H1 (cell line): ENCODE measurements around the gene GALE. TPM values are rescaled to one million over a fixed set of nuclear protein-coding genes. Genes with fewer than 3 reads are reported as not detected.

ENCODE experiments used
- CTCF ChIA-PET: fragments of 300-600 bp; sonication (Branson Sonifier 250); formaldehyde crosslinking; loops from one replicate; lab custom pipeline; 2021; ENCODE audit not compliant: partially characterized antibody; lab: Charles Lee
- POLR2A ChIA-PET: fragments of 300-600 bp; sonication (Branson Sonifier 250); formaldehyde crosslinking; loops from one replicate; lab custom pipeline; 2021; ENCODE audit warnings: inconsistent platforms; ENCODE audit not compliant: partially characterized antibody; lab: Charles Lee
- DNase-seq, 2 experiments: peaks; one replicate each; pipeline versions ENCODE4 v3.0.0 to v3.0.0-alpha.2; 2010 to 2022; ENCODE audit warnings: low spot score in 2 of 2, low read depth in 1 of 2, mixed read lengths in 1 of 2
- FAIRE-seq: peaks from 2 replicates; lab custom pipeline; 2011; peaks lifted over from hg19 to GRCh38; lab: Jason Lieb, UNC
- H2AFZ ChIP-seq: 2 replicates; pipeline ENCODE4 v1.8.1; 2012; ENCODE audit warnings: low read length, inconsistent platforms
- H2AK5ac ChIP-seq: 2 replicates; pipeline ENCODE4 v1.6.1; 2013; ENCODE audit warnings: low read depth, low read length
- H2BK120ac ChIP-seq: replicated peaks from 2 replicates; pipeline ENCODE3; 2013; ENCODE audit warnings: low read depth, low read length, inconsistent platforms
- H2BK12ac ChIP-seq: 2 replicates; pipeline ENCODE4 v1.6.1; 2013; ENCODE audit warnings: low read depth, low read length
- H2BK15ac ChIP-seq: 2 replicates; pipeline ENCODE4 v1.6.1; 2013; ENCODE audit warnings: low read length
- H2BK20ac ChIP-seq: 2 replicates; pipeline ENCODE4 v1.6.1; 2013; ENCODE audit warnings: low read length
- H2BK5ac ChIP-seq: 2 replicates; pipeline ENCODE4 v1.6.1; 2013; ENCODE audit warnings: low read depth, low read length
- H3K14ac ChIP-seq: 2 replicates; pipeline ENCODE4 v1.6.1; 2013; ENCODE audit warnings: inconsistent platforms; ENCODE audit not compliant: insufficient read length
- H3K18ac ChIP-seq: 2 replicates; pipeline ENCODE4 v1.6.1; 2013; ENCODE audit warnings: low read length; ENCODE audit errors: extremely low read depth
- H3K23ac ChIP-seq: 2 replicates; pipeline ENCODE4 v1.6.1; 2013; ENCODE audit warnings: inconsistent platforms; ENCODE audit not compliant: insufficient read length
- H3K23me2 ChIP-seq: 2 replicates; pipeline ENCODE4 v1.6.1; 2013; ENCODE audit warnings: low read depth, low read length
- H3K27ac ChIP-seq: 2 replicates; pipeline ENCODE4 v1.6.1; 2011; ENCODE audit warnings: low read depth, low read length, inconsistent platforms
- H3K27me3 ChIP-seq, 4 experiments: replicated peaks in 1 of 4; 1 replicate in 1 of 4; 2 replicates in 3 of 4; pipeline versions ENCODE4 v1.6.1 to v1.8.1; 2011 to 2013; ENCODE audit warnings: low read length in 3 of 4, mild to moderate bottlenecking in 3 of 4, inconsistent platforms in 2 of 4, mixed read lengths in 2 of 4, moderate library complexity in 1 of 4; ENCODE audit not compliant: control insufficient read depth in 3 of 4, insufficient read depth in 3 of 4; ENCODE audit errors: extremely low read depth in 1 of 4
- H3K36me3 ChIP-seq, 4 experiments: 2 replicates each; pipeline versions ENCODE4 v1.6.1 to v1.8.1; 2011 to 2013; ENCODE audit warnings: mild to moderate bottlenecking in 4 of 4, low read length in 3 of 4, moderate library complexity in 2 of 4, control low read depth in 1 of 4, inconsistent platforms in 1 of 4; ENCODE audit not compliant: insufficient read depth in 4 of 4, control insufficient read depth in 2 of 4
- H3K4ac ChIP-seq: replicated peaks from 2 replicates; pipeline ENCODE3; 2013; ENCODE audit warnings: low read length, low read depth, mixed read lengths, inconsistent platforms; ENCODE audit not compliant: insufficient read length
- H3K4me1 ChIP-seq, 4 experiments: replicated peaks in 1 of 4; 1 replicate in 1 of 4; 2 replicates in 3 of 4; pipeline versions ENCODE4 v1.6.1 to v1.8.1; 2011 to 2013; ENCODE audit warnings: low read length in 3 of 4, inconsistent platforms in 2 of 4, mixed read lengths in 1 of 4; ENCODE audit not compliant: insufficient read depth in 4 of 4, control insufficient read depth in 3 of 4
- H3K4me2 ChIP-seq, 2 experiments: 2 replicates each; pipeline versions ENCODE4 v1.6.1 to v1.8.1; 2011 to 2013; ENCODE audit warnings: low read depth in 2 of 2, low read length in 2 of 2, control low read depth in 1 of 2, inconsistent platforms in 1 of 2, mild to moderate bottlenecking in 1 of 2; ENCODE audit not compliant: insufficient read depth in 1 of 2
- H3K4me3 ChIP-seq, 4 experiments: fragments of 200-600, 300-600 bp in 1 of 4; sonication (generic), shearing (Covaris generic), sonication (Bioruptor Twin) in 1 of 4; 2 replicates each; pipeline versions ENCODE4 v1.5.1 to v1.8.1; 2011 to 2016; ENCODE audit warnings: low read length in 4 of 4, low read depth in 3 of 4, control low read depth in 2 of 4, inconsistent platforms in 2 of 4, mild to moderate bottlenecking in 2 of 4, mixed read lengths in 1 of 4, moderate library complexity in 1 of 4; ENCODE audit not compliant: insufficient read depth in 2 of 4; ENCODE audit errors: extremely low read depth in 1 of 4
- H3K56ac ChIP-seq: replicated peaks from 2 replicates; pipeline ENCODE3; 2013; ENCODE audit warnings: low read depth, mild to moderate bottlenecking, mixed read lengths, low read length, inconsistent platforms; ENCODE audit not compliant: insufficient read length
- H3K79me1 ChIP-seq: 2 replicates; pipeline ENCODE4 v1.6.1; 2013; ENCODE audit warnings: low read depth, low read length, control low read depth
- H3K79me2 ChIP-seq, 2 experiments: 2 replicates each; pipeline versions ENCODE4 v1.6.1 to v1.8.1; 2012 to 2013; ENCODE audit warnings: low read length in 2 of 2, mild to moderate bottlenecking in 2 of 2, inconsistent platforms in 1 of 2; ENCODE audit not compliant: insufficient read depth in 2 of 2, control insufficient read depth in 1 of 2
- H3K9ac ChIP-seq, 4 experiments: replicated peaks in 1 of 4; 1 replicate in 1 of 4; 2 replicates in 3 of 4; pipeline versions ENCODE4 v1.6.1 to v1.8.1; 2011 to 2013; ENCODE audit warnings: low read depth in 3 of 4, low read length in 3 of 4, control low read depth in 2 of 4, mild to moderate bottlenecking in 2 of 4, moderate library complexity in 2 of 4, inconsistent platforms in 1 of 4; ENCODE audit errors: extremely low read depth in 1 of 4
- H3K9me3 ChIP-seq, 2 experiments: 2 replicates each; pipeline versions ENCODE4 v1.6.1 to v1.8.1; 2012 to 2013; ENCODE audit warnings: mild to moderate bottlenecking in 2 of 2, moderate library complexity in 2 of 2, control low read depth in 1 of 2, inconsistent platforms in 1 of 2, low read depth in 1 of 2, low read length in 1 of 2, mixed read lengths in 1 of 2; ENCODE audit not compliant: insufficient read depth in 2 of 2
- H4K20me1 ChIP-seq, 2 experiments: replicated peaks in 1 of 2; 2 replicates each; pipeline versions ENCODE3 to v1.8.1; 2011 to 2013; ENCODE audit warnings: inconsistent platforms in 2 of 2, low read length in 2 of 2, mild to moderate bottlenecking in 1 of 2; ENCODE audit not compliant: insufficient read depth in 2 of 2, control insufficient read depth in 1 of 2
- H4K5ac ChIP-seq: 2 replicates; pipeline ENCODE4 v1.6.1; 2013; ENCODE audit warnings: low read length, low read depth, mixed read lengths, inconsistent platforms; ENCODE audit not compliant: insufficient read length
- H4K8ac ChIP-seq: 2 replicates; pipeline ENCODE4 v1.8.0; 2013; ENCODE audit warnings: mild to moderate bottlenecking, moderate library complexity, low read length, inconsistent platforms; ENCODE audit not compliant: insufficient read depth; ENCODE audit errors: extremely low read depth
- H4K91ac ChIP-seq: replicated peaks from 2 replicates; pipeline ENCODE3; 2013; ENCODE audit warnings: low read length, mixed read lengths, inconsistent platforms; ENCODE audit not compliant: insufficient read length
- EGR1 ChIP-seq: IDR thresholded peaks from 2 replicates; pipeline ENCODE4 v1.6.1; 2011; ENCODE audit warnings: low read depth, low read length, borderline replicate concordance
- GABPA ChIP-seq: IDR thresholded peaks from 2 replicates; pipeline ENCODE4 v1.6.1; 2011; ENCODE audit warnings: mild to moderate bottlenecking, low read length, moderate library complexity, borderline replicate concordance; ENCODE audit not compliant: insufficient read depth
- KDM5A ChIP-seq: fragments of 200-600 bp; IDR thresholded peaks from 2 replicates; pipeline ENCODE4 v1.7.1; 2012; ENCODE audit warnings: mild to moderate bottlenecking, low read length, inconsistent platforms, mixed read lengths
- POLR2AphosphoS5 ChIP-seq: IDR thresholded peaks from 2 replicates; pipeline ENCODE4 v1.6.1; 2011; ENCODE audit warnings: low read depth, low read length
- SAP30 ChIP-seq: fragments of 300-600 bp; sonication (generic); IDR thresholded peaks from 2 replicates; pipeline ENCODE4 v1.7.1; 2012; ENCODE audit warnings: low read length, moderate library complexity, mild to moderate bottlenecking, inconsistent platforms; ENCODE audit not compliant: insufficient read depth, insufficient replicate concordance
- SIN3A ChIP-seq, 2 experiments: IDR thresholded peaks in 1 of 2; conservative IDR thresholded peaks in 1 of 2; 2 replicates each; pipeline ENCODE4 v1.6.1; 2011 to 2012; ENCODE audit warnings: low read length in 2 of 2, improper control_type of control experiment in 1 of 2, low read depth in 1 of 2, mild to moderate bottlenecking in 1 of 2
- TAF1 ChIP-seq: IDR thresholded peaks from 2 replicates; pipeline ENCODE4 v1.6.1; 2011; ENCODE audit warnings: mild to moderate bottlenecking, low read depth, low read length
- TAF7 ChIP-seq: optimal IDR thresholded peaks from 2 replicates; pipeline ENCODE3; 2011; ENCODE audit warnings: low read depth, mild to moderate bottlenecking, inconsistent platforms, low read length, moderate library complexity, borderline replicate concordance
- YY1 ChIP-seq: IDR thresholded peaks from 2 replicates; pipeline ENCODE4 v1.6.1; 2011; ENCODE audit warnings: low read depth, mild to moderate bottlenecking, low read length
- WGBS, 2 experiments: shearing (Covaris generic) in 1 of 2; methylation state at CpG; one replicate each; pipeline versions ENCODE4 v1.1.6 to v1.1.7; 2013 to 2015; ENCODE audit warnings: low lambda C conversion rate in 2 of 2, mixed read lengths in 2 of 2, inconsistent platforms in 1 of 2, low coverage in 1 of 2, missing lambda C conversion rate in 1 of 2; ENCODE audit not compliant: insufficient replicate concordance in 2 of 2, insufficient coverage in 1 of 2, insufficient read length in 1 of 2; ENCODE audit errors: extremely low coverage in 1 of 2, missing lambda C conversion rate in 1 of 2; 5-methylcytosine and 5-hydroxymethylcytosine counted together
- polyA plus RNA-seq, 7 experiments: library from polyadenylated mRNA; depleted of rRNA in 3 of 7; stranded (reverse) in 5 of 7; unstranded in 2 of 7; fragments of >200 nt in 5 of 7; fragments of 200-250 nt in 2 of 7; gene quantifications; 1 replicate in 5 of 7; 2 replicates in 1 of 7; 4 replicates in 1 of 7; pipeline versions ENCODE4 v1.2.1 to v1.2.3, GENCODE V29; 2011 to 2013; ENCODE audit warnings: missing spikeins in 2 of 7, mixed read lengths in 2 of 7
- total RNA-seq: library from RNA; stranded (reverse); fragmentation: NEBNext Ultra II Directional; extraction: Animal tissue kit (Norgen Biotek cat#: 25700); gene quantifications from 2 replicates; pipeline ENCODE4 v1.2.1, GENCODE V29; 2021

GALE gene
- total and polyA plus RNA-seq, 2 of the 8 experiments (the other 6 are each of a cell fraction or from before 2014, with no cell fraction given): 26.0 to 33.9 TPM

GRCh38 chr1:23790696-23791515 is 9.6 kb downstream of the GALE start, which contains the start of gene LYPLA2:
Gene LYPLA2, plus strand, starts transcription at chr1:23791145. Its CDS starts 1,538 bp downstream, at chr1:23792683.
- Histone ChIP-seq H3K4ac (peak within 1 kb of the TSS; percentile 46), H3K14ac (peak within 1 kb of the TSS; percentile 33), H3K4me1 (peaks cover 0 to 11% (median 6%) of the 10 kb centered on the region in 4 experiments; a peak in 5 of 7 replicates), H4K5ac (peak within 1 kb of the TSS; percentile 34), H3K23me2 (peaks cover 9% of the 10 kb centered on the region), H2BK20ac (no peak within 1 kb of the TSS), H2BK5ac (peak within 1 kb of the TSS; percentile 81), H3K36me3 (peaks cover 7 to 30% (median 25%) of the 10 kb centered on the region in 4 experiments; a peak in 7 of 8 replicates), H3K56ac (peak within 1 kb of the TSS; percentile 79), H2BK15ac (no peak within 1 kb of the TSS), H2AFZ (peak within 1 kb of the TSS; percentile 24), H4K8ac (peak within 1 kb of the TSS; percentile 81), H3K27ac (no peak within 1 kb of the TSS), H3K4me2 (peak within 1 kb of the TSS; percentile 74 to 96), H4K91ac (no peak within 1 kb of the TSS), H3K4me3 (peak within 1 kb of the TSS; percentile 63 to 100 (median 96)), H3K9ac (peak within 1 kb of the TSS in 3 of 4 experiments; percentile 0 to 64 (median 45); a peak in 5 of 7 replicates), H3K9me3 (no peaks in the 10 kb centered on the region), H3K18ac (peak within 1 kb of the TSS; percentile 60), H3K27me3 (no peaks in the 10 kb centered on the region), H4K20me1 (peaks cover 4 to 10% of the 10 kb centered on the region in 2 experiments), H2AK5ac (no peak within 1 kb of the TSS), H3K79me2 (peaks cover 4 to 21% of the 10 kb centered on the region in 2 experiments; a peak in 3 of 4 replicates), H3K23ac (no peak within 1 kb of the TSS), H3K79me1 (peaks cover 10% of the 10 kb centered on the region; the same call in 1 of the 2 replicates), H2BK120ac (no peak within 1 kb of the TSS), H2BK12ac (no peak within 1 kb of the TSS)
- DNase-seq (peak in 1 of 2 experiments; percentile 92), FAIRE-seq (no peak)
- WGBS, 2 experiments: 5% methylated on average over 28 of the region's 47 CpGs; no CpG with 5 or more reads in 1 of the 2 experiments
- ChIA-PET CTCF (interaction anchor here (1.1 to 3.5 kb wide), 6 partner anchors 9 to 20 kb away, joined by 3 to 16 read pairs (median 6); partner anchors contain the start of gene PITHD1), POLR2A (interaction anchor here (0.6 to 16.2 kb wide), 12 partner anchors 9 to 220 kb away, joined by 3 to 192 read pairs (median 4); partner anchors contain the start of genes ELOA, GALE, PITHD1 and RPL11)
- peak; percentile 31 for TF ChIP-seq TAF7
- TF ChIP-seq SAP30: peak; percentile 82
- peak; percentile 95 for TF ChIP-seq YY1
- TF ChIP-seq TAF1: peak; percentile 44; the same call in 1 of the 2 replicates
- TF ChIP-seq KDM5A: no peak
- TF ChIP-seq EGR1: peak; percentile 98
- peak; percentile 95 for TF ChIP-seq GABPA
- TF ChIP-seq SIN3A (conservative IDR thresholded peaks at IDR 0.05 in 1 of 2, IDR thresholded peaks at IDR 0.05 in 1 of 2; ENCODE audit: low read depth in 1 of 2, low read length in 2 of 2): peak; percentile 73 to 92; a peak in 2 of 4 replicates
- 0 out of 2 replicates have a peak, but pooled peaks have one; percentile 20 for TF ChIP-seq POLR2AphosphoS5
